Measurements from ENCODE around the gene CEP112.

The CEP112 gene

GRCh38 chr17:65926599-65926998, 265.3 kb downstream of the CEP112 start:
- no peak for DNase-seq (ENCODE audit: low spot score)

- no peak for DNase-seq (ENCODE audit: low spot score)
Observed at GRCh38 chr17:65925606-65926307, 266.2 kb downstream of the CEP112 start.

- no peak for DNase-seq (ENCODE audit: low spot score)
Observed at GRCh38 chr17:65920996-65921395, 270.9 kb downstream of the CEP112 start.

GRCh38 chr17:65918916-65919315, 273.0 kb downstream of the CEP112 start:
- DNase-seq (ENCODE audit: low spot score) = no peak

GRCh38 chr17:65918500-65918899, 273.4 kb downstream of the CEP112 start:
- no peak for DNase-seq (ENCODE audit: low spot score)

GRCh38 chr17:65917560-65917959, 274.4 kb downstream of the CEP112 start:
- no peak for DNase-seq (ENCODE audit: low spot score)

- no peak for DNase-seq (ENCODE audit: low spot score)
Observed at GRCh38 chr17:65916425-65916824, 275.5 kb downstream of the CEP112 start.

GRCh38 chr17:65914784-65915342, 277.1 kb downstream of the CEP112 start:
- DNase-seq (ENCODE audit: low spot score) = no peak

GRCh38 chr17:65913326-65913850, 278.5 kb downstream of the CEP112 start:
- DNase-seq (ENCODE audit: low spot score) = no peak

- no peak for DNase-seq (ENCODE audit: low spot score)
Observed at GRCh38 chr17:65910836-65911235, 281.1 kb downstream of the CEP112 start.

GRCh38 chr17:65902831-65903522, 289.0 kb downstream of the CEP112 start:
- DNase-seq (ENCODE audit: low spot score) = peak; percentile 76

GRCh38 chr17:65902155-65902554, 289.8 kb downstream of the CEP112 start:
- DNase-seq (ENCODE audit: low spot score) = peak; percentile 81

- DNase-seq (ENCODE audit: low spot score) = peak; percentile 30
Observed at GRCh38 chr17:65901394-65901793, 290.5 kb downstream of the CEP112 start.

- DNase-seq (ENCODE audit: low spot score) = peak; percentile 29
Observed at GRCh38 chr17:65900216-65900615, 291.7 kb downstream of the CEP112 start.

GRCh38 chr17:65898651-65899050, 293.3 kb downstream of the CEP112 start:
- no peak for DNase-seq (ENCODE audit: low spot score)

- no peak for DNase-seq (ENCODE audit: low spot score)
Observed at GRCh38 chr17:65896889-65897288, 295.0 kb downstream of the CEP112 start.

- DNase-seq (ENCODE audit: low spot score) = no peak
Observed at GRCh38 chr17:65895969-65896368, 296.0 kb downstream of the CEP112 start.

- no peak for DNase-seq (ENCODE audit: low spot score)
Observed at GRCh38 chr17:65893692-65894279, 298.1 kb downstream of the CEP112 start.

GRCh38 chr17:65892912-65893377, 299.0 kb downstream of the CEP112 start:
- no peak for DNase-seq (ENCODE audit: low spot score)

GRCh38 chr17:65891231-65891735, 300.6 kb downstream of the CEP112 start:
- no peak for DNase-seq (ENCODE audit: low spot score)

- no peak for DNase-seq (ENCODE audit: low spot score)
Observed at GRCh38 chr17:65888649-65889048, 303.3 kb downstream of the CEP112 start.
